Ishikawa (cell line): ENCODE data around the gene TUBA4A.

Experiments
- CREB1 ChIP-seq: IDR thresholded peaks from 2 replicates; pipeline ENCODE4 v1.6.1; 2012; ENCODE audit warnings: low read depth
- EP300 ChIP-seq: IDR thresholded peaks from 2 replicates; pipeline ENCODE4 v1.6.1; 2012; ENCODE audit warnings: borderline replicate concordance
- NFIC ChIP-seq: IDR thresholded peaks from 2 replicates; pipeline ENCODE4 v1.6.1; 2012
- TAF1 ChIP-seq: IDR thresholded peaks from 2 replicates; pipeline ENCODE4 v1.6.1; 2012; ENCODE audit warnings: low read depth, mild to moderate bottlenecking
- YY1 ChIP-seq: IDR thresholded peaks from 2 replicates; pipeline ENCODE4 v1.6.1; 2012; ENCODE audit warnings: low read depth

GRCh38 chr2:219221957-219222518 lies 31.7 kb downstream of the TUBA4A start:
- TF ChIP-seq CREB1 (no peak), NFIC (no peak), TAF1 (no peak), YY1 (no peak), EP300 (no peak)
